NCI-H1048 (cell line): ENCODE results near the gene SLC2A5.

Experiments
- DNase-seq: peaks from one replicate; lab custom pipeline; 2025; lab: John Stamatoyannopoulos, UW

Gene SLC2A5

DNA sequence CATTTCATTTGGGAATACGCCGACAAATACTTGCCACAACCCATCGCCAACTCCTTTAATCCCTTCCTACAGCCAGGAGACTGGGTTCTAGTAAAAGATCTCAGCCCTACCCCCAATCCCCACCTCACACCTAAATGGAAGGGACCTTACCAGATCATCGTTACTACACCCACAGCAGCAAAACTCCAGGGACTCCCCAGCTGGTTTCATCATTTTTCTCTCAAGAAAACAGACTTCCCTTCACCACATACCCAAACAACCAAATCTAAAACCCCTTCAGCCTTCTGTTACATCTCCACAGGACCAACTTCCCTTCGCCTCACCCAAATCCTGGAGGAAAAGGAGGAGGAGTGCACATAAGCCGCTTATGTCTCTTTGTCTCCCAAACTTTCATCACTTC, 23.7 kb upstream of the SLC2A5 start:
- DNase-seq, result no peak

DNA sequence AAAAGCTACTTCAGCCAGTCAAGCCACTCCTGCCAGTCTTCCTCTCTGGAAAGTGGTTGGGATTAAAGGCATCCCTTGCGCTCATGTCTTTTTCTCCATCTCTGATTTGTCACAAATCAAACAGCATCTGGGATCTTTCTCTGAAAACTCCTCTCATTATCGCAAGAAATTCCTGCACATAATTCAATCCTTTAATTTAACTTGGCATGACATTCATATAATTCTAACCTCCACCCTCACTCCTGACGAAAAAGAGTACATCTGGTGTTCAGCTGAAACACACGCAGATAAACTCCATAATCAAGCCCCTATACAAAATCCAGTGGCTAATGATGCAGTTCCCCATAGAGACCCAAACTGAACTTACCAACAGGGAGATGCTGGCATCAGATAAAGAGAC, 19.4 kb upstream of the SLC2A5 start:
- DNase-seq, result no peak

DNA sequence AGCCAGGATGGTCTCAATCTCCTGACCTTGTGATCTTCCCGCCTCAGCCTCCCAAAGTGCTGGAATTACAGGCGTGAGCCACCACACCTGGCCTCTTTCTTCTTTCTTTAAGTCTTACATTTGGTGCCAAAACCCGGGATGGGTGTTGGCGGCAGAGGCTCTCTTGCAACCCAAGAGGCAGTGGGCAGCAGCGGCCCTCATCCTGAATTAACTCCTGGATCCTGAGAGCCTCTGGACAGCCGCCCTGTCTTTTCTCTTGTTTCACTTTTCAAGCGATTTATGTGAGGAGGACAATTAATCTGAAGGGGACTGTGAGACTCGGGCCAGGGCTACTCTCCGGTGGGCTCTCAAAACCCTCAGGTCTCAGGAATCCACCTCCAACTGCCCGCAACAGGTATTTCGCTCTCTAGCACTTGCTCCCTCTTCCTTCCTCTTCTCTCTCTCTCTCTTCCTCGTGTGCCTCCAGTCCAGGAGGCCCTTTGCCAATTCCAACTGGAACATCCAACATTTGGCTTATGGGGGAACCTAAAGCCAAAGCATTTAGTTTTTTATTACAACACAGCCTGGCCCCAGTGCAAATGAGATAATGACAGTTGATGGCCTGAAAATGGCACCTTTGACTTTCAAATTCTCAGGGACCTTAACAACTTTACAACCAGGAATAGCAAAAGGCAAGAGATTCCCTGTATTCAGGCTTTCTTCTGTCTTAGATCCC, 18.1 kb upstream of the SLC2A5 start:
- no peak for DNase-seq

DNA sequence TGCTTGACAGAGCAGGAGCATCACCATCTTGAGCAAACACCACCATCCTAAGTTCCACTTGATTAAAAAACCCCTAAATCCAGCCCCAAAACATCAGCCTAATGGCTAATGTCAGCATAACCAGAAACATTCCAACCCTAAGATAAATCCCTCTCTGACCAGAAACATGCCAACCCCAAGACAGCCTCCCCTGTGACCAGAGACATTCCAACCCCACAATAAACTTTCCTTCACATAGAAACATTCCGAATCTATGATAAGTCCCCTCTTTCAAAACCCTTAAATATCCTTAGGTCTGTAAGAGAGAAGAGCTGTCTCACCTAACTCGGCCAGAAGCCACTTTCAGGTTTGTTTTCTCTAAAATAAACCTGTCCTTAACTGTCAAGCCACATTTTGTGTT, 17.4 kb upstream of the SLC2A5 start:
- DNase-seq, result no peak

DNA sequence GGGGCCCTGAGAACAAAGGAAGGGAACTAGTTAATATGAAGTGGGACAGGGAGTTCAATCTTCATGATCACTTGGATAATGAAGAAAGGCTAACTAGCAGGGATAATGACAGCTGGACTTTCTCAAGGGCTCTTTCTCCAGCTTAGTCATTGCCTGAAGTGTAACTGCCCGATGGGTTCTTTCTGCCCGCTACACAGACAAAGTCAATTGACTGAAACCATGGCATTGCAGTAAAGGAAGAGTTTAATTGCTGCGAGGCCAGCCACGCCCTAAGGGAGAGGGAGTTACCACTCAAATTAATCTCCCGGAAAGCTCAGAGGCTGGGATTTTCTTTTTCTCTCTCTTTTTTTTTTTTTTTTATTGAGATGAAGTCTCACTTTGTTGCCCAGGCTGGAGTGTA, 16.6 kb upstream of the SLC2A5 start:
- no peak for DNase-seq

DNA sequence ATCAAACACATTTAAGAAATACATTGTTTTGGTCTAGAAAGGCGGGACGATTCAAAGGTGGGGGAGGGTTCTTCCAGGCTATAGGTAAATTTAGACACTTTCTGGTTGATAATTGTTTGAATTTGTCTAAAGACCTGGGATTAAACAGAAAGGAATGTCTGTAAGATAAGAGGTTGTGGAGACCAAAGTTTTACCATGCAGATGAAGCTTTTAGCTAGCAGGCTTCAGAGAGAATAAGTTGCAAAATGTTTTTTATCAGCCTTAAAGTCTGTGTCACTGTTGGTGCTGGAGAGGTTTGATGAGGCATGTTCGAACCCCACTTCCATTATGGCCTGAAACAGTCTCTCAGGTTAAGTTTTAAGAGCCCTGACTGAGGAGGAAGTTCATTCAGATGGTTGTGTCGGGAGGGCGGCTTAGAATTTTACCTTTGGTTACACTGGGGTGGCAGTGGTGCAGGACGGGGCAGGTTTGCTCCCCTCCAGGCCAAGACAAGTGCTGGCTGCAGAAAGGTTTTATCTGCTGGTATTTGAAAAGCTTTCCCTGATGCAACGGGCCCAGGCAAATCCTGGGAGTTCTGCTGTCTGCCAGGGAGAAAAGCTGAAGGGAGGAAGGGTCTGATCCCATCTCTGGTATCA, 16.0 kb upstream of the SLC2A5 start:
- no peak for DNase-seq

DNA sequence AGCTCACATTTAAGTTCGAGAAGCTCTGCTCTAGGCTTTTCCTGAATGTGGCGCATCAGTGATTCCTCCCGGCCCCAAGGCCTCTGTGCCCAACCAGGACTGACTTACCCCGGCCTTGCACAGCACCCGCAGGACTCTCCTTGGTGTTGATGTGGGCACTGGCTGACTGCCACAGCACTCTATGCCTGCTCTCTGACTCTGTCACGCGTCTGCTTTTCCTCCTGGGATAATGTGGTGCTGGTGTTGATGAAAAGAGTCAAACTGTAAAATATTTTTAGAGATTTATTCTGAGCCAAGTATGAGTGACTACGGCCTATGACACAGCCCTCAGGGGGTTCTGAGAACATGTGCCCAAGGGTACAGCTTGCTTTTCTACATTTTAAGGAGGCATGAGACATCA, 15.5 kb upstream of the SLC2A5 start:
- no peak for DNase-seq

DNA sequence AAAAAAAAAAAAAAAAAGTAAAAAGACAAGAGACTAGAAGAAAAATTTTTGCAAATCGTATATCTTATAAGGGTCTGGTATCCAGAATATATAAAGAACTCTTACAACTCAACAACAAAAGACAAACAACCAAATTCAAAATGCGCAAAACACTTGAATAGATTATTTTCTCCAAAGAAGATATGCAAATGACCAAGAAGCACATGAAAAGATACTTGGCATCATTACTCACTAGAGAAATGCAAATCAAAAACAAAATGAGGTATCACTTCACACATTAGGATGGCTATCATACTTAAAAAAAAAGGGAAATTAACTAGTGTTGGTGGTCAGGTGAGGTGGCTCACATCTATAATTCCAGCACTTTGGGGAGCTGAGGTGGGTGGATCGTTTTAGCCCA, 12.0 kb upstream of the SLC2A5 start:
- no peak for DNase-seq

DNA sequence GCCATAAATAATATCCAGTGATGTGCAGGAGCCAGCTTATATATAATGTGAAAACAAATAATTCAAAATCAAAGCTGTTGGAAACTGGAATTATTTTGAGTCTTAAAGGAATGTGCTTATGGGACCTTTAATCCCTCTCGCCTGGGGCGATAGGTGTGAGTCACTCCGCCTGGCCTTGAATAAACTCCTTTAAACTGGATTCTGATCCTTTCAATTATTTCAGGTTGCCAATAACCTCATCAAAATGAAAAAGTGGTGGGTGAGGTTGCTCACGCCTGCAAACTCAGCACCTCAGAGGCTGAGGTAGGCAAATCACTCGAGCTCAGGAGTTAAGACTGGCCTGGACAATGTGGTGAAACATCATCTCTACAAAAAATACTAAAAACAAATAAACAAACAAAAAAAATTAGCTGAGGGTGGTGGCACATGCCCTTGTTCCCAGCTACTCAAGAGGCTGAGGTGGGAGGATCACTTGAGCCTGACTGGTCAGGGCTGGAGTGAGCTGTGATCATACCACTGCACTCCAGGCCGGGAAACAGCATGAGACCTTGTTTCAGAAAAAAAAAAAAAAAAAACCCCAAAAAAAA, 11.4 kb upstream of the SLC2A5 start:
- DNase-seq, result no peak

DNA sequence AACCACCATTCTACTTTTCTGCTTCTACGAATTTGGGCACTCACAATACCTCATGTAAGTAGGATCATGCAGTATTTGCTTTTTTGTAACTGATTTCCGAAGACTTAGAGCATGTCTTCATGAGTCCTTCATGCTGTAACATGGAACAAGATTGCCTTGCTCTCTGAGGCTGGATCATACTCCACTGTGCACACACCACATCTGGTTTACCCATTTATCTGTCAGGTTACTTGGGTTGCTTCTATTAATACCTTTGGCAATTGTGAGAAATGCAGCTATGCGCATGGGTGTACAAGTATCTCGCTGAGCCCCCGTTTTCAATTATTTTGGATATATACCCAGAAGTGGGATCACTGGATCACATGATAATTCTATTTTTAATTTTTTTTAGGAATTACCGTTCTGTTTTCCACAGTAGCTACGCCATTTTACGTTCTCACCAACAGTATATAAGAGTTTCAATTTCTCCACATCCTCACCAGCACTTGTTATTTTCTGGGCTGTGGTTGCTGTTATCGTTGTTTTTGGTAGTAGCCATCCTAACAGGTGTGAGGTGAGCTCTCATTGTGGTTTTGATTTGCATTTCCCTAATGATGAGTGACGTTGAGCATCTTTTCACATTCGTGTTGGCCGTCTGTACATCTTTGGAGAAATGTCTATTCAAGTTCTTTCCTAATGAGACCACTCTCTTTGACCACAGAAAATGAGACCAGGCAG, 10.7 kb upstream of the SLC2A5 start:
- DNase-seq, result no peak

DNA sequence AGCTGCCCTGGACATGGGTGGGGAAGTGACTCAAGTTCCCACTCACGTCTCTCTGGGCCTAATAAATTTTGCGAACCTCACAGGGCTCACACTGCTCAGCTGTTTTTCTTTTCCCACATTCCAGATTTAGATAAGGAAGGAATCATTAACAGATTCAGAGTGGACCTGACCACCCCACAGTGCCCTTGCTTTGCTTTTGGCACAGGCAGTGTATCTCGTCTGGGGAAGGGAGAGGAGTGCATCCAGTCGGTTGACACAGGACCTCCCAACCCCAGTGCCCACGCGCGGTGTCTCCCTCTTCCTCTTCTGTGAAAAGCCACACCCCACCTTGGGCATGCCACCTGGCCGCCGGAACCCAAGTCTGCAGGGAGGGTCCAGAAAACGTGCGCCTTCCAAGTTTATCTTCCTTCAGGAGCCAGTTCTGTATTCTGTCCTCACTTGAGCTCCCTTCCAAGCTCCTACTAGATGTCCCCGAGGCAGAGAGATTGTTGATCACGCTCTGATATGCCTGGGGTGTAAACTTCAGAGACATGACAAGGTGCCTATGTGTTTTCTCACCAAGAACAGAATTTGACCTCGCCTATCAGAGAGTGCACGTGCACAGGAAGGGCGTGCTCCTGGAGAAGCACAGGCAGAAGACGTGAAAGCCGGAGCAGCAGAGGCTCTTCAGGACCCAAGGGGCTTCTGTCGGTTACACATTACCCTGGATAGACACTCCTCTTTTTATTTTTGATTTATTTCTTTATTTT, 9.5 kb upstream of the SLC2A5 start:
- DNase-seq, result no peak

DNA sequence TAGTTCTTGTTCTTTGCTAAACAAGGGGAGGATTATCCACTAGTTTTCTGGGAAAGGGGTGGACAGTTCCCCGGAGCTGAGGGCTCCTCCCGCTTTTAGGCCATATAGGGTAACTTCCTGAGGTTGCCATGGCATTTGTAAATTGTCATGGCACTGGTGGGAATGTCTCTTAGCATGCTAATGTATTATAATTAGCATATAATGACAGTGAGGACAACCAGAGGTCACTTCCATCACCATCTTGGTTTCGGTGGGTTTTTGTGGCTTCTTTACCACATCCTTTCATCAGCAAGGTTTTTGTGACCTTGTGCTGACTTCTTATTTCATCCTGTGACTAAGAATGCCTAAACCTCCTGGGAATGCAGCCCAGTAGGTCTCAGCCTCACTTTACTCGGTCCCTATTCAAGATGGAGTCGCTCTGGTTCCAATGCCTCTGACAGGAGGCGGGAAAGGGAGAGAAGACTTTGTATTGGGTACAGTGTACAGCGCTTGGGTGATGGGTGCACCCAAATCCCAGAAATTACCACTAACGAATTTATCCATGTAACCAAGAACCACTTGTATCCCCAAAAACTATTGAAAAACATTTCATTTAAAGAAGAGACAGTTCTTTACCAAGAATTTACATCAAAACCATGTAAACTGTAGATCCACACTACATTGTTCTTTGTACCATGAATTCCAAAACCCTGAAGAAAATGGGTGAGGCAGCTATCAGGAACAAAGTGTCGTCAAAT, 8.7 kb upstream of the SLC2A5 start:
- no peak for DNase-seq

DNA sequence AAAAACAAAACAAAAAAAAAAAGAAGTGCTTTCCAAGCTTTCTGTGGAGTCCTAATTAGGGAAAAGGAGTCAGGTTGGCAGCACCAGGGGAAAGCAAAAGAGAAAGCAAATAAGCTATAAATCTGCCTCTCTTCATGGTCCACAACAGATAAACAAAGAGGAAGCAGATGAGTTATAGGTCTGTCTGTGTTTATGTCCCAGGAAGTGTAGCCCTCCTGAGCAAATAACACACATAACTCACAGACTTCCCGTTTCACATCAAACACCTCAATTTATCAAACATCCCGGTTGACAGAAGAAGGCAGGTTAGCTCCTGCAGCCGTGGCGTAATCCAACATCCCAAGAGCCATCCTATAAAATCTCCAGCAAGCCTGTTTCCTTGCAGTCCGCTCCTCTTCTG, 5.6 kb upstream of the SLC2A5 start:
- no peak for DNase-seq

DNA sequence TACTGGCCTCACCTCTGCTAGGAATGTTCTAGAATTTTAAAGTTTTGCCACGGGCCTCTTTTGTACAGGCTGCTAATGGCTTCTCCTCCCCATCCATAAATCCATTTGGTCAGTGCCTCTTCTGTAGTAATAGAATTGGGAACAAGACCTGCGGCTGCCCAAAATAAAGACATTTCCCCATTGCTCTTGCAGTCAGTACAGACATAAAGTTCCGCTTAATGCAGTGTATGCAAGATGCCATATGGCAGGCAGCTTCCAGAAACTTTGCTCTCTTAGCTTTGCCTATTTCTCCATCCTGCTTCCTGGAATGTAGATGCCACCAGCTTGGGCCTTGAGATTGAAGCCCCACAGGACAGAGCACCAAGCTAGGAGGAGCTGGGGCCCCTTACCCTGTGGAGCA, 3.7 kb upstream of the SLC2A5 start:
- no peak for DNase-seq

DNA sequence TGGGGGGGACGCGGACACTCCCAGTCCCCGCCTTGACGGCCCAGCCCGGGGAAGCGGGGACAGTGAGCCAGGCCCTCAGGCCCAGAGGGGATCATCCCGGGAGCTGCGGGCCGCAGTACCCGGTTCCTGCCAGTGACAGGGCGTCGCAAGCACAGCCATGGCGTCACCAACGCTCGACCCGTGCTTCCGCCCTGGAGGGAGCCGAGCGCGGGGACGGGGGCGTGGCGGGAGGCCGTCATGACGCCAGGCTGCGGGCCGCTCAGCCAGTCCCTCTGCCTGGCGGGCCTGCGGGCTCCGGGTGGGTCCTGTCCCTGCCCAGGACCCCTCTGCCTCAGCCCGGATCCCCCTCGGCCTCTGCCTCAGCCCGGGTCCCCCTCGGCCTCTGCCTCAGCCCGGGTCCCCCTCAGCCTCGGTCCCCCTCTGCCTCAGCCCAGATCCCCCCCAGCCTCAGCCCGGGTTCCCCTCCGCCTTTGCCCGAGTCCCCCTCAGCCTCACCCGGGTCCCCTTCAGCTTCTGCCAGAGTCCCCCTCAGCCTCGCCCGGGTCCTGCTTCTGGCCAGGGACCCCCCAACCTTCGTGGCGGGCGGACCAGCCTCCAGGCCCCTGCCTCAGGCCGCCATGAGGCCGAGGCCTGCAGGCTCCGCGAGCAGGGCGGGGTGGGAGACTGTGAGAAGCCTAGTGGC, 2.3 kb upstream of the SLC2A5 start:
- DNase-seq, result no peak

DNA sequence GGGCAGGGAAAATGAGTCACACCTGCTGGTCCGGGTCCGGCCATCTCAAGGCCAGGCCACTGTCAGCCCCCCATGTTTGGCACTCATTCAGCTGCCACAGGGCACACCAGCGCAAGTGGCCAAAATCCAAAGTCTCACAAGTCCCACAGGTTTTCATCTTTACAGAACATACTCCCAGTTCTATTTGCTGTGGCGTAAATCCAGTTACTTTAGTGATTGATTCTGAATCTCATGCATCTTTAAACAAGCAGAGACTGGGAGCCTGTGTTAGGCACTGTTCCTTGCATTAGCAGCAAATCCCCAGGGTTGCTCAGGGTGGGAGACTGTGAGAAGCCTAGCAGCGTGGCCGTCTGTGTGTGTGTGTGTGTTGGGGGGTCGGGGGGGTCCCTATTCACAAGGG, 1.1 kb upstream of the SLC2A5 start:
- DNase-seq, result no peak

DNA sequence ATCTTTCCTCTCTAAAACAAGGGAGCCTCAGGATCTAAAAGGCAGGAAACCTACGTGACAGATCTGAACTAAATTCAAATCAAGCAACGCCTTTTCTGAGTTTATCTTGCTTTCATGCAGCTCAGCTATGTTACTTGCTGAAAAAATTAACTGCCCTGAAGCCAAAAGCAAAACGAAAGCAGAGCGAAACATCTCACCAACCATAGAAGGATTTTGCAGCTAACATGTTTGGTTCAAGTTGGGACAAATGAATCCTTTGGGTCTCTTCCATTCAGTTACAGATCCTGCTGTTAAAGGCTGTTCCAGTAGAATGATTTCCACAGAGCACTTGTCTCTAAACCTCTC, 482 bp downstream of the SLC2A5 start:
- no peak for DNase-seq

DNA sequence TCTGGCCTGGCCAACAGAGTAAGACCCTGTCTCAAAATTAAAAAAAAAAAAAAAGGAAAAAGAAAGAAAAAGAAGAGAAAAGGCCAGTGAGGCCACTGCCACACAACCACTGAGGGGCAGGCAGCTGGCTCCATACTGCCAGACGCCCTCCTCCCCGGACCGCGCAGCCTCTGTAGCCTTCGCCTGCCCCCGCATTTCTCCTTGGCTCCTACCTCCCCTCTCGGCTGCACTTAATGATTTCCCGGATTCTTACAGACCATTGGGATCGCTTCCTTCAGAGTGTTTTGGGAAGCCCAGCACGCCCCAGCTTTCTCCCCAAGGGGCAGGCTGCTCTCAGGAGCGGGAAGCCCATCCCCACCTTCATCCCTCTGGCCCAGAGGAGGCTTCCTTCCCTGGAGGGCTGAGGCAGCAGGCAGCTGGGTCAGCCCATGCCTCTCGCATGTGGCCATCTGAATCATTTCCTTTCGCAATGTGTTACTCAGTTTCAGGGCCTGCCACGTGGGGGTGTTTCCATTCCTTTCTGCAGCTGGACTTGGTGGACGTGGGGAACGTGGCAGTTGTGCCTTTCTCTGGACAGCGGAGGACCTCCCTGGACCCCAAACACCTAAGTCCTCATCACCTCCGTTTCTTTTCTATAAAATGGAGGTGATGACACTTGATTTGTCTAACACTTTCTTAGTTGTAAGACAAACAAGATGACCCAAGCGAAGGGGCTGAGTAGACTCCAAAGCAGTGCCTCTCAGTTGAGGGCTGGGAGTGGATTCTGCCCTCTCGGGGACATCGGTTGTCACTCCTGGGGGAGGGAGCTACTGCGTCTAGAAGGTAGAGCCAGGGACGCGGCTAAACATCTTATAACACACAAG, 2.3 kb downstream of the SLC2A5 start:
- DNase-seq, result no peak

DNA sequence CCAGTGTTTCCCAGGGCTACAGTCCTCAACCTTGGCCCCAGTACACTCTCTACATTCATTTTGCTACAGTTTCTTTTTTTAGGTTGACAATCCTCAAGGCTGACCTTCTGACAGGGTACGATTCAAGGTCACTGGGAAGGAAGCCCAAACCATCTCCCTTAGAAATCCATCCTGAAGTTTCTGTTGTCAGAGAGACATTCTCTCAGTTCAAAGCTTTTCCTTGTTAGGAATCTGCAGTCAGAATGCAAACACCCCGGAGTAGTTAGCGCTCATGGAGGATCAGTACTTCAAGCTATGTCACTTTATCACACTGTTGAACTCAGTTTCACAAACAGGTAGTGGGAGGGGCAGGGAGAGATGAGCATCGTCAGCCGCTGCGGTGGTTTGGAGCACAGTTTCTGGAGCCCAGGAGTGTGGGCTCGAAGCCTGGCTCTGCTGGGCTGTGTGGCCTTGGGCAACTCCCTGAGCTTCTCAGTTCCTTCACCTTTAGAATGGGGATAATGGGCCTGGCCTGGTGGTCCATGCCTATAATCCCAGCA, 4.2 kb downstream of the SLC2A5 start:
- DNase-seq, result no peak

DNA sequence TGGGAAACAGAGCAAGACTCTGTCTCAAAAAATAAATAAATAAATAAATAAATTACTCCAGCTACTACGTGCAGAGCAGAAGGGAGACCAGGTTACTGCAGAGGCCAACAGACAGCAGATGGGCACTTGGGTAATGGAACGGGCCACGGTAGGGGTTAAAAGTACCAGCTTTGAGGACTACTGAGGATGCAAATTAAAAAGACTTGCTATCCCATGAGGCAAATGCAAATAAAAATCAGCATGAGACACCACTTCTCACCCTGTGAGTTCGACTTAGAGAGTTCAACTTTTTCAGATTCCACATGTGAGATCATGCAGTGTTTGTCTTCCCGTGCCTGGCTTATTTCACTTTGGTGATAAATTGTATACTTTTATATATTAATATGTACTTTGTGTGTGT, 6.6 kb downstream of the SLC2A5 start:
- DNase-seq, result no peak
